Sigmoid colon (tissue), 7 donors: ENCODE data around the gene C3orf38. TPM values are rescaled to one million over a fixed set of nuclear protein-coding genes. Genes with fewer than 3 reads are reported as not detected.

Source experiments
- DNase-seq: peaks from one replicate; pipeline ENCODE4 v3.0.0-alpha.2; 2019
- H3K27ac ChIP-seq, 4 donors: fragments of 200-600 bp; sonication (generic); one replicate each; pipeline ENCODE4 v1.5.1; 2016 to 2019; ENCODE audit warnings: mild to moderate bottlenecking in 1 of 4
- H3K27me3 ChIP-seq, 3 donors: fragments of 200-600 bp; sonication (generic); one replicate each; pipeline ENCODE4 v1.5.1; 2019; ENCODE audit warnings: mild to moderate bottlenecking in 1 of 3
- H3K36me3 ChIP-seq, 4 donors: fragments of 200-600 bp; sonication (generic); one replicate each; pipeline ENCODE4 v1.5.1; 2016 to 2019
- H3K4me1 ChIP-seq, 4 donors: fragments of 200-600 bp; sonication (generic); one replicate each; pipeline ENCODE4 v1.5.1; 2017 to 2019
- H3K4me3 ChIP-seq, 4 donors: fragments of 200-600 bp; sonication (generic); one replicate each; pipeline ENCODE4 v1.5.1; 2017 to 2019; ENCODE audit warnings: mild to moderate bottlenecking in 2 of 4, moderate library complexity in 1 of 4
- H3K9me3 ChIP-seq, 4 donors: fragments of 200-600 bp in 3 of 4; sonication (generic) in 3 of 4; one replicate each; pipeline versions ENCODE4 v1.5.1 to v1.6.1; 2013 to 2019
- CTCF ChIP-seq, 4 experiments: fragments of 450-650 bp in 3 of 4; fragments of 200-600 bp in 1 of 4; IDR thresholded peaks; one replicate each; pipeline ENCODE4 v1.5.1; 2016 to 2019; ENCODE audit warnings: antibody characterized with exemption in 4 of 4, mild to moderate bottlenecking in 3 of 4, moderate library complexity in 2 of 4
- EP300 ChIP-seq, 4 donors: sonication (generic); formaldehyde crosslinking; IDR thresholded peaks; one replicate each; pipeline ENCODE4 v1.6.1; 2017; ENCODE audit warnings: antibody characterized with exemption in 4 of 4
- POLR2A ChIP-seq, 2 donors: fragments of 450-650 bp; IDR thresholded peaks; one replicate each; pipeline ENCODE4 v1.6.1; 2016; ENCODE audit warnings: antibody characterized with exemption in 2 of 2, mild to moderate bottlenecking in 2 of 2, moderate library complexity in 2 of 2
- POLR2AphosphoS5 ChIP-seq, 4 donors: sonication (generic); formaldehyde crosslinking; IDR thresholded peaks; one replicate each; pipeline ENCODE4 v1.6.1; 2017; ENCODE audit warnings: antibody characterized with exemption in 4 of 4
- WGBS, 2 donors: extraction: QIAGEN DNeasy Blood & Tissue Kit; methylation state at CpG; one replicate each; pipeline ENCODE4 v1.1.7; 2013; 5-methylcytosine and 5-hydroxymethylcytosine counted together
- intact Hi-C: fragments of 100-400 bp; cut with DNase I; formaldehyde crosslinking; loops from one replicate; pipeline ENCODE4 v1.15.1; 2023
- polyA plus RNA-seq, 3 donors: library from polyadenylated mRNA; stranded (reverse); fragments of 200-250 nt; gene quantifications; one replicate each; pipeline ENCODE4 v1.2.3, GENCODE V29; 2013
- total RNA-seq, 4 donors: library from RNA; depleted of rRNA; stranded (reverse); fragments of >200 nt; gene quantifications; one replicate each; pipeline ENCODE4 v1.1.0, GENCODE V29; 2016
- donor health status: healthy with polysubstance abuse.
- donor health status: Bipolar disorder and iron deficiency.
- donor health status: healthy.

Gene C3orf38
- total and polyA plus RNA-seq, 7 donors: 9.1 to 19.3 (median 16.9) TPM

- H3K36me3 ChIP-seq: peaks cover 0 to 35% (median 5%) of the 10 kb centered on the region in 4 donors
- TF ChIP-seq EP300 (IDR thresholded peaks at IDR 0.05): no peak
- TF ChIP-seq CTCF (IDR thresholded peaks at IDR 0.05): no peak
- no peak for TF ChIP-seq POLR2AphosphoS5 (IDR thresholded peaks at IDR 0.05)
- no peak for TF ChIP-seq POLR2A (IDR thresholded peaks at IDR 0.05)
- H3K27me3 ChIP-seq: no peaks in the 10 kb centered on the region
- no peak overlapping the region for H3K27ac ChIP-seq
- H3K4me1 ChIP-seq: peaks cover 0 to 30% (median 10%) of the 10 kb centered on the region in 4 donors
- H3K4me3 ChIP-seq: no peak overlapping the region
- intact Hi-C loops: no loop called here
- no peaks in the 10 kb centered on the region for H3K9me3 ChIP-seq
- WGBS, 2 donors: 86 to 95% methylated on average over 1 of the region's 1 CpG
- no peak for DNase-seq
Measured at GRCh38 chr3:88131695-88132094, 18.1 kb upstream of the C3orf38 start.

GRCh38 chr3:88132894-88133293 lies 16.9 kb upstream of the C3orf38 start:
- no peak overlapping the region for H3K4me3 ChIP-seq
- no peak for TF ChIP-seq POLR2AphosphoS5 (IDR thresholded peaks at IDR 0.05)
- no peak for TF ChIP-seq POLR2A (IDR thresholded peaks at IDR 0.05)
- no peak for TF ChIP-seq EP300 (IDR thresholded peaks at IDR 0.05)
- TF ChIP-seq CTCF (IDR thresholded peaks at IDR 0.05): no peak
- no peaks in the 10 kb centered on the region for H3K27me3 ChIP-seq
- intact Hi-C loops: no loop called here
- WGBS, 2 donors: 82 to 92% methylated on average over 1 of the region's 1 CpG
- H3K9me3 ChIP-seq: no peaks in the 10 kb centered on the region
- H3K36me3 ChIP-seq: peaks cover 0 to 44% (median 5%) of the 10 kb centered on the region in 4 donors
- no peak for DNase-seq
- peaks cover 0 to 30% (median 10%) of the 10 kb centered on the region in 4 donors for H3K4me1 ChIP-seq
- no peak overlapping the region for H3K27ac ChIP-seq

- Histone ChIP-seq H3K27ac (no peak overlapping the region), H3K27me3 (no peaks in the 10 kb centered on the region), H3K36me3 (peaks cover 0 to 44% (median 5%) of the 10 kb centered on the region in 4 donors), H3K4me1 (peaks cover 0 to 30% (median 10%) of the 10 kb centered on the region in 4 donors), H3K4me3 (no peak overlapping the region), H3K9me3 (no peaks in the 10 kb centered on the region)
- no peak for TF ChIP-seq POLR2A (IDR thresholded peaks at IDR 0.05)
- intact Hi-C loops: no loop called here
- no peak for DNase-seq
- WGBS, 2 donors: 45 to 46% methylated on average over 1 of the region's 1 CpG
Measured at GRCh38 chr3:88133711-88134263, 16.0 kb upstream of the C3orf38 start.

- Histone ChIP-seq H3K4me3 (no peak overlapping the region), H3K36me3 (peaks cover 0 to 54% (median 14%) of the 10 kb centered on the region in 4 donors), H3K27ac (no peak overlapping the region), H3K27me3 (no peaks in the 10 kb centered on the region), H3K4me1 (peaks cover 0 to 20% (median 9%) of the 10 kb centered on the region in 4 donors), H3K9me3 (no peaks in the 10 kb centered on the region)
- no peak for DNase-seq
- TF ChIP-seq POLR2AphosphoS5 (IDR thresholded peaks at IDR 0.05): no peak
- intact Hi-C loops: no loop called here
- WGBS, 2 donors: 89 to 97% methylated on average over 1 of the region's 1 CpG
Measured at GRCh38 chr3:88137836-88138235, 11.9 kb upstream of the C3orf38 start.

GRCh38 chr3:88141458-88142083 lies 8.2 kb upstream of the C3orf38 start:
- Histone ChIP-seq H3K27ac (no peak overlapping the region), H3K9me3 (no peaks in the 10 kb centered on the region), H3K27me3 (no peaks in the 10 kb centered on the region), H3K4me3 (no peak overlapping the region), H3K36me3 (peaks cover 0 to 32% (median 10%) of the 10 kb centered on the region in 4 donors), H3K4me1 (peaks cover 0 to 24% (median 10%) of the 10 kb centered on the region in 4 donors)
- DNase-seq: no peak
- TF ChIP-seq EP300 (IDR thresholded peaks at IDR 0.05) (no peak), CTCF (IDR thresholded peaks at IDR 0.05) (no peak), POLR2AphosphoS5 (IDR thresholded peaks at IDR 0.05) (no peak), POLR2A (IDR thresholded peaks at IDR 0.05) (no peak)
- WGBS, 2 donors: 66 to 67% methylated on average over 4 of the region's 4 CpGs
- intact Hi-C loops: no loop called here
